Parathyroid adenoma (tissue), 2 donors: ENCODE measurements around the gene RIPOR3.

Experiments
- H2AFZ ChIP-seq: fragments of 300-600 bp; sonication (generic); one replicate; pipeline ENCODE4 v1.7.0; 2017; ENCODE audit warnings: antibody characterized with exemption, mild to moderate bottlenecking
- H3K27ac ChIP-seq: fragments of 300-600 bp; sonication (generic); one replicate; pipeline ENCODE4 v1.7.0; 2017
- H3K27me3 ChIP-seq: fragments of 300-600 bp; sonication (generic); one replicate; pipeline ENCODE4 v1.7.0; 2017; ENCODE audit warnings: low read length; ENCODE audit not compliant: control insufficient read depth, insufficient read depth
- H3K36me3 ChIP-seq: fragments of 300-600 bp; sonication (generic); one replicate; pipeline ENCODE4 v1.7.0; 2017; ENCODE audit warnings: low read length; ENCODE audit not compliant: control insufficient read depth, insufficient read depth
- H3K4me1 ChIP-seq: fragments of 300-600 bp; sonication (generic); one replicate; pipeline ENCODE4 v1.7.0; 2017; ENCODE audit warnings: control low read depth
- H3K4me2 ChIP-seq: fragments of 300-600 bp; sonication (generic); one replicate; pipeline ENCODE4 v1.7.0; 2017; ENCODE audit warnings: low read length
- H3K4me3 ChIP-seq: fragments of 300-600 bp; sonication (generic); one replicate; pipeline ENCODE4 v1.7.0; 2017; ENCODE audit warnings: low read depth, low read length
- H3K79me2 ChIP-seq: fragments of 300-600 bp; sonication (generic); one replicate; pipeline ENCODE4 v1.7.0; 2017; ENCODE audit warnings: control low read depth
- H3K9ac ChIP-seq: fragments of 300-600 bp; sonication (generic); one replicate; pipeline ENCODE4 v1.7.0; 2017; ENCODE audit warnings: mild to moderate bottlenecking
- H3K9me3 ChIP-seq: fragments of 300-600 bp; sonication (generic); one replicate; pipeline ENCODE4 v1.7.0; 2017; ENCODE audit warnings: low read length; ENCODE audit not compliant: control insufficient read depth
- CTCF ChIP-seq: fragments of 300-600 bp; sonication (generic); IDR thresholded peaks from one replicate; pipeline ENCODE4 v1.7.0; 2017; ENCODE audit warnings: antibody characterized with exemption, mild to moderate bottlenecking
- donor health status: primary hyperparathyroidism.

RIPOR3 gene

GRCh38 chr20:50574586-50574985 lies 116.8 kb downstream of the RIPOR3 start:
- Histone ChIP-seq H3K4me2 (no peak overlapping the region), H3K27ac (peak overlapping the region; percentile 72), H3K27me3 (no peaks in the 10 kb centered on the region), H3K4me1 (peaks cover 33% of the 10 kb centered on the region), H3K9me3 (no peaks in the 10 kb centered on the region), H3K36me3 (no peaks in the 10 kb centered on the region), H3K9ac (no peak overlapping the region), H3K4me3 (no peak overlapping the region), H3K79me2 (peaks cover 17% of the 10 kb centered on the region), H2AFZ (no peak overlapping the region)
- TF ChIP-seq CTCF, result no peak

- H3K27ac ChIP-seq, result peak overlapping the region; percentile 72
- no peaks in the 10 kb centered on the region for H3K27me3 ChIP-seq
- no peaks in the 10 kb centered on the region for H3K36me3 ChIP-seq
- peak overlapping the region; percentile 15 for H3K4me2 ChIP-seq
- no peak for TF ChIP-seq CTCF
- H3K4me3 ChIP-seq, result no peak overlapping the region
- H2AFZ ChIP-seq, result no peak overlapping the region
- H3K9ac ChIP-seq, result no peak overlapping the region
- no peaks in the 10 kb centered on the region for H3K9me3 ChIP-seq
- H3K4me1 ChIP-seq, result peaks cover 33% of the 10 kb centered on the region
- H3K79me2 ChIP-seq, result peaks cover 21% of the 10 kb centered on the region
Observed at GRCh38 chr20:50574108-50574507, 117.2 kb downstream of the RIPOR3 start.

- no peak overlapping the region for H3K9ac ChIP-seq
- no peaks in the 10 kb centered on the region for H3K27me3 ChIP-seq
- H3K36me3 ChIP-seq, result no peaks in the 10 kb centered on the region
- H3K4me1 ChIP-seq, result peaks cover 33% of the 10 kb centered on the region
- no peak for TF ChIP-seq CTCF
- peaks cover 24% of the 10 kb centered on the region for H3K79me2 ChIP-seq
- peak overlapping the region; percentile 15 for H3K4me2 ChIP-seq
- no peak overlapping the region for H2AFZ ChIP-seq
- H3K27ac ChIP-seq, result peak overlapping the region; percentile 72
- H3K4me3 ChIP-seq, result no peak overlapping the region
- H3K9me3 ChIP-seq, result no peaks in the 10 kb centered on the region
Observed at GRCh38 chr20:50572938-50573777, 118.2 kb downstream of the RIPOR3 start.

- H3K4me2 ChIP-seq, result no peak overlapping the region
- no peak for TF ChIP-seq CTCF
- no peak overlapping the region for H2AFZ ChIP-seq
- no peak overlapping the region for H3K4me3 ChIP-seq
- H3K9me3 ChIP-seq, result no peaks in the 10 kb centered on the region
- peaks cover 33% of the 10 kb centered on the region for H3K4me1 ChIP-seq
- no peaks in the 10 kb centered on the region for H3K27me3 ChIP-seq
- no peak overlapping the region for H3K27ac ChIP-seq
- no peaks in the 10 kb centered on the region for H3K36me3 ChIP-seq
- no peak overlapping the region for H3K9ac ChIP-seq
- peaks cover 36% of the 10 kb centered on the region for H3K79me2 ChIP-seq
Observed at GRCh38 chr20:50571466-50571865, 119.9 kb downstream of the RIPOR3 start.
